ENCODE results near the gene DGKI.

GRCh38 chr7:137480401-137480800, 366.4 kb downstream of the DGKI start:
- TF ChIP-seq CTCF (conservative IDR thresholded peaks at IDR 0.05; ENCODE audit: low read depth, low read length), result no peak
- TF ChIP-seq EZH2 (IDR thresholded peaks at IDR 0.05; ENCODE audit: borderline replicate concordance, low read depth, low read length, poor library complexity, severe bottlenecking), result no peak
